Upper lobe of left lung (tissue), 4 donors: ENCODE data around the gene TPST2.

Source experiments
- CTCF ChIP-seq, 6 experiments: fragments of 450-650 bp in 4 of 6; fragments of 200-600 bp in 2 of 6; sonication (generic) in 2 of 6; IDR thresholded peaks; one replicate each; pipeline ENCODE4 v1.5.1; 2016 to 2019; ENCODE audit warnings: antibody characterized with exemption in 6 of 6
- EP300 ChIP-seq, 4 donors: sonication (generic); formaldehyde crosslinking; IDR thresholded peaks; one replicate each; pipeline ENCODE4 v1.5.1; 2017; ENCODE audit warnings: antibody characterized with exemption in 4 of 4, control low read depth in 2 of 4
- POLR2A ChIP-seq, 4 donors: fragments of 450-650 bp; IDR thresholded peaks; one replicate each; pipeline ENCODE4 v1.5.1; 2016 to 2017; ENCODE audit warnings: antibody characterized with exemption in 4 of 4, mild to moderate bottlenecking in 2 of 4
- POLR2AphosphoS5 ChIP-seq, 2 donors: sonication (generic); formaldehyde crosslinking; IDR thresholded peaks; one replicate each; pipeline ENCODE4 v1.5.1; 2017; ENCODE audit warnings: antibody characterized with exemption in 2 of 2

- no peak for TF ChIP-seq CTCF (IDR thresholded peaks at IDR 0.05)
- TF ChIP-seq EP300 (IDR thresholded peaks at IDR 0.05): no peak
- no peak for TF ChIP-seq POLR2A (IDR thresholded peaks at IDR 0.05)
- no peak for TF ChIP-seq POLR2AphosphoS5 (IDR thresholded peaks at IDR 0.05)
These were observed 24.4 kb upstream of the TPST2 start for GRCh38 chr22:26614322-26614721.
